ENCODE measurements around the gene RNFT2. TPM values are rescaled to one million over a fixed set of nuclear protein-coding genes. Genes with fewer than 3 reads are reported as not detected.
"Not testable (repeated sequence)": the region's sequence is repeated elsewhere in the genome, so short reads cannot be mapped to it uniquely, and the experiment has no call there.

RNFT2 gene
- total and polyA plus RNA-seq, 3 donors from 2014 or later, result 6.8 to 11.7 (median 9.0) TPM

DNA sequence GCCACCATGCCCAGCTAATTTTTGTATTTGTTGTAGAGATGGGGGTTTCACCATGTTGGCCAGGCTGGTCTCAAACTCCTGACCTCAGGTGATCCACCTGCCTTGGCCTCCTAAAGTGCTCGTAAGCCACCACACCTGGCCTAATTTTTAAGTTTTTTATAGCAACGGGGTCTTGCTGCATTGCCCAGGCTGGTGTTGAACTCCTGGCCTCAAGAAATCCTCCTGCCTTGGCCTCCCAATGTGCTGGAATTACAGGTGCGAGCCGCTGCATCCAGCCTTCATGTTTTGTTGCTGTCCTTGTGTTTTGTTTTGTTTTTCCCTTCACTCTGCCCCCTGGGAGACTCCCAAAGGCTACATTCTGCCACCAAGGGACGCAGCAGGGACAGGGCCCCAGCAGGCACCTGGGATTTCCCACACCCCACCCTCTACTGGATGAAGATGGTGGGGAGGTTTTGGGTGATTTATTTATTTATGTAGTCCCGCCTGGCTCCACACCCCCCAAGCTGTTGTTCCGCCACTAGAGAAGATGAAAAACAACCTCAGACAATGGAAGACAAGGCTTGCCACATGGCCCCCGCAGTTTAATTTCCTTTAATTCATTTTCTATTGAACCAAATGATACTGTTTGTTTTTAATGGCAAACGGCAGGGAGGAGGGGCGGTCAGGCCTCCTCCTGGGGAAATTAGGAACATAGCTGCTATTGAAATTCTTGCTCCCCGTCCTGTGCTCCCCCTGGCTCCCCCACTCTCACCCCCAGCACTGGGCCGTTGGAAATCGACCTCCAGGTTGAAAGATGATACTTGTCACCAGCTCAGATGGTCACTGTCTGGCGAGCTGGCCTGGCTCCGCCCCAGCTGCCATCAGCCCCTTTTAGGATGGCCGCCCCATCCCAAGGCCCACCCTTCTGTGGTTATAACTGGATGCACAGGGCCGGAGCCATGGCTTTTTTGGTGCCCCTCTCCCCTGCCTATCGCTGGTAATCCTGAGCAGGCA is 70.3 kb downstream of the RNFT2 start:
- DNase-seq, result no peak
- intact Hi-C loops (cut with DNase I; ENCODE audit: low total_unique reads), result no loop called here

GRCh38 chr12:116812238-116812637 is 74.1 kb downstream of the RNFT2 start:
- TF ChIP-seq CTCF (IDR thresholded peaks at IDR 0.05), result no peak
- TF ChIP-seq POLR2A (IDR thresholded peaks at IDR 0.05), result no peak
- intact Hi-C loops (cut with DNase I; ENCODE audit: low total_unique reads), result no loop called here

More for the DNA sequence above, 70.3 kb downstream of the RNFT2 start:
- Histone ChIP-seq H3K4me3 (no peak overlapping the region), H3K27me3 (no peaks in the 10 kb centered on the region), H3K27ac (no peak overlapping the region), H3K4me1 (no peaks in the 10 kb centered on the region), H3K36me3 (ENCODE audit: low read depth, missing control alignments) (no peaks in the 10 kb centered on the region), H3K9me3 (no peaks in the 10 kb centered on the region)
- 79 to 82% methylated on average over 17 to 18 of the region's 18 CpGs for WGBS, 2 donors
- no peak for TF ChIP-seq CTCF (IDR thresholded peaks at IDR 0.05)
- TF ChIP-seq POLR2A (IDR thresholded peaks at IDR 0.05), result no peak

GRCh38 chr12:116813271-116814041 is 75.3 kb downstream of the RNFT2 start:
- 87 to 91% methylated on average over 7 of the region's 7 CpGs for WGBS, 2 donors
- H3K27ac ChIP-seq, result no peak overlapping the region
- no peak overlapping the region for H3K4me3 ChIP-seq
- no peaks in the 10 kb centered on the region for H3K9me3 ChIP-seq
- intact Hi-C loops (cut with DNase I; ENCODE audit: low total_unique reads), result no loop called here
- H3K4me1 ChIP-seq, result peaks cover 5% of the 10 kb centered on the region
- H3K27me3 ChIP-seq, result no peaks in the 10 kb centered on the region
- TF ChIP-seq POLR2A (IDR thresholded peaks at IDR 0.05) (no peak), CTCF (IDR thresholded peaks at IDR 0.05) (no peak)
- DNase-seq, result no peak
- no peaks in the 10 kb centered on the region for H3K36me3 ChIP-seq (ENCODE audit: low read depth, missing control alignments)

More at GRCh38 chr12:116812238-116812637, 74.1 kb downstream of the RNFT2 start:
- no peaks in the 10 kb centered on the region for H3K9me3 ChIP-seq
- WGBS, 2 donors, result 93 to 96% methylated on average over 10 of the region's 10 CpGs
- no peaks in the 10 kb centered on the region for H3K4me1 ChIP-seq
- no peaks in the 10 kb centered on the region for H3K27me3 ChIP-seq
- H3K27ac ChIP-seq, result no peak overlapping the region
- H3K4me3 ChIP-seq, result no peak overlapping the region
- no peak for DNase-seq
- no peaks in the 10 kb centered on the region for H3K36me3 ChIP-seq (ENCODE audit: low read depth, missing control alignments)

DNA sequence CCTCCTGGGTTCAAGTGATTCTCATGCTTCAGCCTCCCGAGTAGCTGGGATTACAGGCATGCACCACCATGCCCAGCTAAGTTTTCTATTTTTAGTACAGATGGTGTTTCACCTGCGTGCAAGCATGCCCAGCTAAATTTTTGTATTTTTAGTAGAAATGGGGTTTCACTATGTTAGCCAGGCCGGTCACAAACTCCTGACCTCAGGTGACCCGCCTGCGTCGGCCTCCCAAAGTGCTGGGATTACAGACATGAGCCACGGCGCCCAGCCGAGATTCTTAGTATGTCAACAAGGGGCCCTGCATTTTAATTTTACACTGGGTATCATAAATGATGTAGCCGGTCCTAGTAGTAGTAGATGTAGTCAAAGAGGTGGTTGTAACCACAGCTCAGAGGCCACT is 76.7 kb downstream of the RNFT2 start:
- H3K9me3 ChIP-seq; H3K27ac ChIP-seq; H3K36me3 ChIP-seq (ENCODE audit: low read depth, missing control alignments); H3K4me1 ChIP-seq; H3K27me3 ChIP-seq; DNase-seq; intact Hi-C loops (cut with DNase I; ENCODE audit: low total_unique reads); H3K4me3 ChIP-seq: not testable (repeated sequence)
- 88 to 89% methylated on average over 10 of the region's 10 CpGs for WGBS, 2 donors

- Histone ChIP-seq H3K9me3 (no peaks in the 10 kb centered on the region), H3K4me3 (peak overlapping the region; percentile 82 to 84), H3K36me3 (ENCODE audit: low read depth, missing control alignments) (no peaks in the 10 kb centered on the region), H3K4me1 (peaks cover 7% of the 10 kb centered on the region), H3K27me3 (no peaks in the 10 kb centered on the region), H3K27ac (peak overlapping the region; percentile 96)
- 28 to 33% methylated on average over 11 of the region's 11 CpGs for WGBS, 2 donors
- DNase-seq, result peak; percentile 31
- TF ChIP-seq POLR2A (IDR thresholded peaks at IDR 0.05) (no peak), CTCF (IDR thresholded peaks at IDR 0.05) (no peak)
- intact Hi-C loops (cut with DNase I; ENCODE audit: low total_unique reads), result no loop called here
Observed at GRCh38 chr12:116818341-116818856, 80.3 kb downstream of the RNFT2 start.
